ENCODE results near the gene DNAH10.
A peak's percentile ranks its signal among the peaks of the same experiment; 100 is the strongest.
"Not testable (repeated sequence)": the region's sequence is repeated elsewhere in the genome, so short reads cannot be mapped to it uniquely, and the experiment has no call there.

DNAH10 gene

GRCh38 chr12:123910057-123910456 is 148.0 kb downstream of the DNAH10 start:
- DNase-seq (ENCODE audit: low spot score): no peak
- ATAC-seq (ENCODE audit: low read depth): no peak
- no peak overlapping the region for H3K4me3 ChIP-seq (ENCODE audit: severe bottlenecking)
- TF ChIP-seq CTCF (IDR thresholded peaks at IDR 0.05; ENCODE audit: poor library complexity, severe bottlenecking): no peak
- H3K9me3 ChIP-seq (ENCODE audit: severe bottlenecking): no peaks in the 10 kb centered on the region
- no peak overlapping the region for H3K27ac ChIP-seq (ENCODE audit: poor library complexity, severe bottlenecking)
- H3K36me3 ChIP-seq (ENCODE audit: low read depth): no peaks in the 10 kb centered on the region
- no peaks in the 10 kb centered on the region for H3K4me1 ChIP-seq (ENCODE audit: insufficient read depth, poor library complexity, severe bottlenecking)
- H3K27me3 ChIP-seq (ENCODE audit: insufficient read depth, poor library complexity, severe bottlenecking): no peaks in the 10 kb centered on the region

- ATAC-seq (ENCODE audit: low read depth) (peak; percentile 35), DNase-seq (ENCODE audit: low spot score) (no peak)
- Histone ChIP-seq H3K36me3 (ENCODE audit: low read depth) (no peaks in the 10 kb centered on the region), H3K9me3 (ENCODE audit: severe bottlenecking) (no peaks in the 10 kb centered on the region), H3K27ac (ENCODE audit: poor library complexity, severe bottlenecking) (no peak overlapping the region), H3K27me3 (ENCODE audit: insufficient read depth, poor library complexity, severe bottlenecking) (no peaks in the 10 kb centered on the region), H3K4me1 (ENCODE audit: insufficient read depth, poor library complexity, severe bottlenecking) (no peaks in the 10 kb centered on the region), H3K4me3 (ENCODE audit: severe bottlenecking) (no peak overlapping the region)
- TF ChIP-seq CTCF (IDR thresholded peaks at IDR 0.05; ENCODE audit: poor library complexity, severe bottlenecking): no peak
Measured at GRCh38 chr12:123910761-123911193, 148.7 kb downstream of the DNAH10 start.

- not testable (repeated sequence) for H3K4me3 ChIP-seq (ENCODE audit: severe bottlenecking); H3K4me1 ChIP-seq (ENCODE audit: insufficient read depth, poor library complexity, severe bottlenecking); H3K27ac ChIP-seq (ENCODE audit: poor library complexity, severe bottlenecking); DNase-seq (ENCODE audit: low spot score); H3K36me3 ChIP-seq (ENCODE audit: low read depth); H3K27me3 ChIP-seq (ENCODE audit: insufficient read depth, poor library complexity, severe bottlenecking); ATAC-seq (ENCODE audit: low read depth); H3K9me3 ChIP-seq (ENCODE audit: severe bottlenecking)
Measured at GRCh38 chr12:123911672-123912409, 149.7 kb downstream of the DNAH10 start.

- Histone ChIP-seq H3K4me1 (ENCODE audit: insufficient read depth, poor library complexity, severe bottlenecking) (no peaks in the 10 kb centered on the region), H3K27me3 (ENCODE audit: insufficient read depth, poor library complexity, severe bottlenecking) (no peaks in the 10 kb centered on the region), H3K27ac (ENCODE audit: poor library complexity, severe bottlenecking) (no peak overlapping the region), H3K4me3 (ENCODE audit: severe bottlenecking) (no peak overlapping the region), H3K36me3 (ENCODE audit: low read depth) (no peaks in the 10 kb centered on the region), H3K9me3 (ENCODE audit: severe bottlenecking) (no peaks in the 10 kb centered on the region)
- TF ChIP-seq CTCF (IDR thresholded peaks at IDR 0.05; ENCODE audit: poor library complexity, severe bottlenecking): no peak
- no peak for ATAC-seq (ENCODE audit: low read depth)
- no peak for DNase-seq (ENCODE audit: low spot score)
Measured at GRCh38 chr12:123912415-123913380, 150.6 kb downstream of the DNAH10 start.

- DNase-seq (ENCODE audit: low spot score) (no peak), ATAC-seq (ENCODE audit: low read depth) (no peak)
- no peaks in the 10 kb centered on the region for H3K27me3 ChIP-seq (ENCODE audit: insufficient read depth, poor library complexity, severe bottlenecking)
- no peak overlapping the region for H3K4me3 ChIP-seq (ENCODE audit: severe bottlenecking)
- H3K4me1 ChIP-seq (ENCODE audit: insufficient read depth, poor library complexity, severe bottlenecking): no peaks in the 10 kb centered on the region
- no peaks in the 10 kb centered on the region for H3K36me3 ChIP-seq (ENCODE audit: low read depth)
- no peak overlapping the region for H3K27ac ChIP-seq (ENCODE audit: poor library complexity, severe bottlenecking)
- H3K9me3 ChIP-seq (ENCODE audit: severe bottlenecking): no peaks in the 10 kb centered on the region
- TF ChIP-seq CTCF (IDR thresholded peaks at IDR 0.05; ENCODE audit: poor library complexity, severe bottlenecking): no peak
Measured at GRCh38 chr12:123914726-123915333, 152.7 kb downstream of the DNAH10 start.
